ENCODE data around the gene SPATS2.
"Not testable (repeated sequence)": the region's sequence is repeated elsewhere in the genome, so short reads cannot be mapped to it uniquely, and the experiment has no call there.

Gene SPATS2

DNA sequence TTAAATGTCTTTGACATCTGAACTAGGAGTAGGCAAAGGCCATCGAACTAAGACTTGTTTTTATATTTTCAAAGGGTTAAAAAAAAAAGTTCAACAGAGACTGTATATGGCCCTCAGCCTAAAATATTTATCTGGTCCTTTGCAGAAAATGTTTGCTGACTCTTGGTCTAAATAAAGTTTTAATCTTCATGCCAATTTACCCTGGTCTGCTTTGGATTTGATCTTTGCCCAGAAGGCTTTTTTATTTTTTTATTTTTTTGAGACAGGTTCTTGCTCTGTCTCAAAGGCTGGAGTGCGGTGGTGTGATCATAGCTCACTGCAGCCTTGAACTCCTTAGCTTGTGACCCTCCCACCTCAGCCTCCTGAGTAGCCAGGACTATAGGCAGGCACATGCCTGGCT is 47.1 kb downstream of the SPATS2 start:
- DNase-seq = no peak

DNA sequence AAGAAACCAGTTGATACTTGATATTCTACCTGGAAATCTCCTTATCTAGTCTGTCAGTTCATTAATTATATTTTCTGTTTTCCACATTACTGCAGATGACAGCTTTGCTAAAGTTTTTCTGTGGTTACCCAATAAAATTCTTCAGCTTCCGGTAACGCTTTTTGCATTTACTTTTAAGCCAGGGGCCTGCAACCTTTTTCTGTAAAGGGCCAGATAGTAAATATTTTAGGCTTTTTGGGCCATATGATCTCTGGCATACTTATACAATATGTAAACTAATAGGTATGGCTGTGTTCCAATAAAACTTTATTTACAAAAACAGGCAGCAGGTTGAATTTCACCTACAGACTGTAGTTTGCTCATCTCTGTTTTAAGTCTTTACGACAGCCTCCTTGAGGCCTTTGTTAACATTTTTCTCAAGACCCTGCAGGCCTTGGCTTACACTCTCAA is 48.3 kb downstream of the SPATS2 start:
- DNase-seq = no peak

DNA sequence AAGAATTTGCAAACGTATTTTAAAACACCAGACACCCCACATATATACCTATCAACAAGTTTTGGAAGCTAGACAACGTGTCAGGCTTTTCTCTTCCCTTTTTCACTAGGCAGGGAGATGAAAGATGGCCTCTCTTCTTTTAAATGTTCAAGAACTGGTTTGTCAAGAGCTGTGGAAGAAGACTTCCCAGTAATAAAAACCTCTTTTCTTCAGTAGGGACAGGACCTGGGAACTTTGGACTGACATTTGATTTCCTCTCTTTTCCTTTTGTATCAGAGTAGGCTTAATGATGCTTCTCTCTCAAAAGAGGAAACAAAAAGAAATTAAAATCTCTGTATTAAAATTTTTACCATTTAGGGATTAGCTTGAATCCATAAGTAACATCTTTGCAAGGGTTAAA is 49.6 kb downstream of the SPATS2 start:
- no peak for DNase-seq

DNA sequence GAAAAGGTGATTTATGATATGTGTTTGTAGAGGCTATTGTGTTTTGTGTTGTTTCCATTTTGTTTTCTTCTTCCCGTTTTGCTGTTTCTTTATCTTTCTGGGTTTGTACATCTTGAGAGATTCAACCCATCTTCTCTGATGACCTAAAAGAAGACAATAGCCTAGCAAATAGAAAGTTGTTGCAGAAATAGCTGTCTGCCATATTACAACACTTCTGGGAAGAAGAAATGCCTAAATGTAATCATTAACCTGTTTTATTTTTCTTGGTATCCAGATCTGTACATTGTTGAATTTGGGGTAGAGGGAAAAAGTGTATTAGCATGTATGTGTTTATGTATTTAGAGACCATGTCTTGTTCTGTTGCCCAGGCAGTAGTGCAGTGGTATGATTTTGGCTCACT is 50.3 kb downstream of the SPATS2 start:
- DNase-seq = no peak

DNA sequence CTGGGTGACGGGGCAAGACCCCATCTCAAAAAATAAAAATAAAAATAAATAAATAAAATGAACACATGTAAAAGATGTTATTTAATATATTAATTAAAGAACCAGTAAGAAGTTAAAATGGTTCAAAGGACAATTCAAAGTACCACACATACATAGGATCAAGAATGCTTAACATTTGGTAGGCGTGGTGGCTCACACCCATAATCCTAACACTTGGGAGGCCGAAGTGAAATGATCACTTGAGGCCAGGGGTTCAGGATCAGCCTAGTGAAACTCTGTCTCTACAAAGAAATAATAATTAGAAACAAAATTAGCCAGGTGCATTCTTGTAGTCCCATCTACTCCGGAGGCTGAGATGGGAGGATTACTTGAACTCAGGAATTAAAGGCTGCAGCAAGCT is 53.3 kb downstream of the SPATS2 start:
- no peak for DNase-seq

DNA sequence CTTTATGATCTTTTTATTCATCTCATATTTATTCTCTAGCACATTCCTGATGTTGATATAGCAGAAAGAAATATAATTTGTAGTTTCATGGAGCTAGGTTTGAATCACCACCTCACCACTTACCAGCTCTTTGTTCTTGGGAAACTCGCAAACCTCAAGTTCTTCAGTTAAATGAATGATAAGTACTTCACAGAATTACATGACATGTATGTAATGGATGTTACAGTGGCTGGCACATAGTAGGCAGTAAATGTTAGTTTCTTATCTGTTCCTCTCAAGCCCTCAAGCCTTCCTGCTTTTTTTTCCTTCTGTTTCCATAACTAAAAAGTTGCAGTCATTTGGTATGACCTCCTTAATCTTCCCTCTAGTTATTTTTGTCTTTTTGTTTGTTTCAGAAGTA is 54.9 kb downstream of the SPATS2 start:
- DNase-seq = no peak

DNA sequence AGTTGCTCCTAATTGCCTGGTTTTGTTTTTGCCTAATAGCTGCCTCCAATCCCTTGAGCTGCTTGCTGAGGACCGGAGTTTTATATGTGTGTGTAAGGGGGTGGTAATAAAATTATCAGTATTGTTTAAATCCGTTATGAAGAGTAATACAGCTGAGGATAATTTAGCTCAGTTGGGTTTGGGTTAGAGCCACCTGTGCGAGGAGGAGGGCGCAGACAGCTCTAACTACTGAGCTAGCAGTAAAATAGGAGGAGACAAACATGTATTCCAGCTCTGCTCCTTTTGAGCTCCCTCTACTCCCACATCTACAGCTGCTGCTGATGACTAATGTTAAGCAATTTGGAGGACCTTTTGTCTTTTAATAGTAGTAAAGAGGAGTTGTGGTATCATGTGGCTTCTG is 61.5 kb downstream of the SPATS2 start:
- no peak for DNase-seq

DNA sequence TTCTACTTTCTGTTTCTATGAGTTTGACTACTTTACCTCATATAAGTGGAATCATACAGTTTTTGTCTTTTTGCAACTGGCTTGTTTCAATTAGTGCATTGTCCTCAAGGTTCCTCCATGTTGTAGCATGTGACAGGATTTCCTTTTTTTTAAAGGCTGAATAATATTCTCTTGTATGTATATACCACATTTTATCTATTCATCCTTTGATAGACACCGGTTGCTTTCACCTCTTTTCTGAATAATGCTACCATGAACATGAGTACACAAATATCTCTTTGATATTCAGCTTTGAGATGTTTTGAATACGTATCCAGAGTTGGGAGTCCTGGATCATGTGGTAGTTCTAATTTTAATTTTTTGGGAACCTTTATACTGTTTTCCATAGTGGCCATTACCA is 65.4 kb downstream of the SPATS2 start:
- no peak for DNase-seq

DNA sequence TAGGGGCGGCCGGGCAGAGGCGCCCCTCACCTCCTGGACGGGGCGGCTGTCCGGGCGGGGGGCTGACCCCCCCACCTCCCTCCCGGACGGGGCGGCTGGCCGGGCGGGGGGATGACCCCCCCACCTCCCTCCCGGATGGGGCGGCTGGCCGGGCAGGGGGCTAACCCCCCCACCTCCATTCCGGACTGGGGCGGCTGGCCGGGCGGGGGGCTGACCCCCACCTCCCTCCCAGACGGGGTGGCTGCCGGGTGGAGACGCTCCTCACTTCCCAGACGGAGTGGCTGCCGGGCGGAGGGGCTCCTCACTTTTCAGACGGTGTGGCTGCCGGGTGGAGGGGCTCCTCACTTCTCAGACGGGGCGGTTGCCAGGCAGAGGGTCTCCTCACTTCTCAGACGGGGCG is 69.5 kb downstream of the SPATS2 start:
- DNase-seq = not testable (repeated sequence)

DNA sequence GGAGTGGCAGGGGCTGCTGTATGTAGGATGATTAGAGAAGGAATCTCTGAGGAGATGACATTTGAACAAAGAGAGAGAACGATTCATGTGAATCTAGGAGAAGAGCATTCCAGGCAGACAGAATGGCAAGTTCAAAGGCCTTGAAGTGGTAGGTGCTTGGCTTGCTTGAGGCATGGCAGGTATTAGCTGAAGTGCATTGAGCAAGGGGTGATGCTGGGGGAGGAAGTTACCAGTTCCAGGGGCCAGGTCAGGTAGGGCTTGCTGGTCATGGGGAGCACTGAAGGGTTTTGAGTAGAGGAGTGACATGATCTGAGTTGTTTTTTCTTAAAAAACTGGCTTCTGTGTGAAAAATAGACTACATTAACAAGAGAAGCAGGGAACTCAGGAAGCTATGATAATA is 71.8 kb downstream of the SPATS2 start:
- DNase-seq = no peak

DNA sequence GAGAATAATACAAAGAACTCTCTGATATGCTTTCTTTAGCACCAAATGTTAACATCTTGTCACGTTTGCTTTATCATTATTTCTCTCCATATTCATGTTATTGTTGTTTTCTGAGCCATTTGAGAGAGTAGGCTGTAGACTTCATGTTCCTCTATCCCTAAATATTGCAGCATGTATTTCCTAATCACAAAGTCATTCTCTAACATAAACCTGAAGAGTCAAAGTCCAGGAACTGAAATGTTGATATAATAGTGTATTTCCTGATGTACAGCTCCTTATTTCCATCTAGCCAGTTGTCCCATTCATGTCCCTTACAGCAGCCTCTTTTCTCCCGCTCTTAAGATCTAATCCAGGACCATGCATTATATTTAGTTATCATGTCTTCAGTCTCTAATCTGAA is 72.8 kb downstream of the SPATS2 start:
- DNase-seq = no peak

DNA sequence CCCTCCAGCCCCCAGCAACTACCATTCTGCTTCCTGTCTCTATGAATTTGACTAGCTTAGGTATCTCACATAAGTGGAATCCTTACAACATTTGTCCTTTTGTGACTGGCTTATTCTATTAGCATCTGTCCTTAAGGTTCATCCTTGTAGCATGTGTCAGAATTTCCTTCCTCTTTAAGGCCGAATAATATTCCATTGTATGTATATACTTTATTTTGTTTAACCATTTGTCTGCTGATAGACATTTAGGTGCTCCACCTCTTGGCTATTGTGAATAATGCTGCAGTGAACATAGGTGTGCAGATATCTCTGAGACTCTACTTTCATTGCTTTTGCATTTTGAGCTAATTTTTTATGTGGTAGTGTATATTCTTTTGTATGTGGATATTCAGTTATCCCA is 75.7 kb downstream of the SPATS2 start:
- no peak for DNase-seq

DNA sequence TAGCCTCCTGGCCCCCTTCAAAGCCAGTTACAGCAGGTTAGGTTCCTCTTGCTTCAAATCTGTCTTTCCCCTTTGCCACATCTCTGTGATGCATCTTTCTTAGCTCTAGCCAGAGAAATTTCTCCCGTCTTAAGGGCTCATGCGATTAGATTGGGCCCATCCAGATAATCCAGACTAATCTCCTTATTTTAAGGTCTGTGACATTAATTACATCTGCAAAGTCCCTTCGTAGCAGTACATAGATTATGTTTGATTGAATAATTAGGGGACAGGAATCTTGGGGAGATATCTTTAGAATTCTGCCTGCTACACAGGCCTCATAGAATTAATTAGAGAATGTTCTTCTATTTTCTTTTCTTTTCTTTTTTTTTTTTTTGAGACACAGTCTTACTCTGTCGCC is 79.3 kb downstream of the SPATS2 start:
- DNase-seq = no peak

DNA sequence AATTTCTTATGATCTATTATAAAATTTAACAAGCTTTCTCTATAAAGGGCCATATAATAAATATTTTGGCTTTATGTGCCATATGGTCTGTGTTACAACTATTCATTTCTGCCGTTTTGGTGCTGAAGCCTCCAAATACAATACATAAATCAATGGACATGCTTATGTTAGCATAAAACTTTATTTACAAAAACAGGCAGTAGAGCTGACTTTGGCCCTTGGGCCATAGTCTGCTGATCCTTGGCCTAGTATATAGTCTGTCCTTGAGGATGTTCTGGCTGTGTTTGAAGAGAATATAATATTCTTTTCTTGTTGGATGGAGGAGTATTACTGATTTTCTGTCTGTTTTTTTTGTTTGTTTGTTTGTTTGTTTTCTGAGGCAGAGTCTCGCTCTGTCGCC is 81.6 kb downstream of the SPATS2 start:
- no peak for DNase-seq

DNA sequence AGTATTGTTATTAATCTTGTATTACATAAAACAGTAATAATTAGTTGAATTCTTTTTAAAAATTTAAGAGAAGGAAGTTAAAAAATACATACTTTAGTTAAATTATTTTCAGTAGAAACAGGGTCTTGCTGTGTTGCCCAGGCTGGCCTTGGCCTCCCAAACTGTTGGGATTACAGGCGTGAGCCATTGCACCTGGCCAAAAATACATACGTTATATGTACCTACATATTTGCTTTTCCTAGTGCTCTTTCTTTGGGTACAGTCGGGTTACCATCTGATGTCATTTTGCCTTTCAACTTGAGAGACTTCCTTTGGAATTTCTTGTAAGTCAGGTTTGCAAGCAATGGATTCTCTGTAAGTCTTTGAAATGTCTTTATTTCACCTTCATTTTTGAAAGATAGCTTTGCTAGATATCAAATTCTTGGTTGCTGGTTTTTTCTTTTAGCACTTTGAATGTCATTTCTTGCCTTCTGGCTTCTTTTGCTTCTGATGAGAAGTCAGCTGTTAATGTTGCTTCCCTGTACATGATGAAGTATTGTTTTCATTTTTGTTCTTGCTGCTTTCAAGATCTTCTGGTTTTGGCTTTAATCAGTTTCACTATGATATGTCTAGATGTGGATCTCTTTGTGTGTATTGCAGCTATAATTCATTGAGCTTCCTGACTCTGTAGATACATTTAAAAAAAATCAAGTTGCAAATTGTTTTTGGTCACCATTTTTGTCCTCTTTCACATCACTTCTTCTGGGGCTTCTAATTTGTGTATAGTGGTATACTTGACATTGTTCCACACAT is 84.4 kb downstream of the SPATS2 start:
- DNase-seq = no peak

DNA sequence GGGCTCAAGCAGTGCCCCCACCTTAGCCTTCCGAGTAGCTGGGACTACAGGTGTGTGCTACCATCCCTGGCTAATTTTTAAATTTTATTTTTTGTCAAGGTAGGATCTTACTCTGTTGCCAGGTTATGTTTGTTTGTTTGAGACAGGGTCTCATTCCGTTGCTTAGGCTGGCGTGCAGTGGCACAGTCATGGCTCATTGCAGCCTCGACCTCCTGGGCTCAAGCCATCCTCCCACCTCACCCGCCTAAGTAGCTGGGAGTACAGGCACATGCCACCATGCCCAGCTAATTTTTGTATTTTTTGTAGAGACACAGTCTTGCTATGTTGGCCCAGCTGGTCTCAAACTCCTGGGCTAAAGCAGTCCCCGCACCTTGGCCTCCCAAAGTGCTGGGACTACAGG is 88.2 kb downstream of the SPATS2 start:
- DNase-seq = no peak

DNA sequence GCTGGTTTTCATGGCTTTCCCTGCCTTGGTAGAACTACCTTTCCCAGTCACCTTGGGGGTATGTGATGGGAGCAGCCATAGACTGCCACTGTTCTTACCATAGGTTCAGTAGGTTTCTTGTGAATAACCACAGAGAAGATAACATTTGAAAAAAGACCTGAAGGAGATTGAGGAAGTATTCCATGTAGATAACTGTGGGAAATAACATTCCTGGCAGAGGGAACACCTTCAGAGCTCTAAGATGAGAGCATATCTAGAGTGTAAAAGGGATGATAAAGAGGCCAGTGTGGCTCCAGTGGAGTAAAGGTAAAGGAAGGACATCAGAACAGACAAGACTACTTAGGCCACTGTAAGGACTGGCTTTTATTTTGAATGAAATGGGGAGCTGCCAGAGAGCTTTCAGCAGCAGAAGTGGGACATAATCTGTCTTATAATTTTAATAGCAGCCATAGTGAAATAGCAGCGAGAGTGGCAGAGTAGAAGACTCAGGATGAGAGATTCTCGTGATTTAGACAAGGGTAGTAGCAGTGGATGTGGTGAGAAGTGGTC is 88.9 kb downstream of the SPATS2 start:
- no peak for DNase-seq

DNA sequence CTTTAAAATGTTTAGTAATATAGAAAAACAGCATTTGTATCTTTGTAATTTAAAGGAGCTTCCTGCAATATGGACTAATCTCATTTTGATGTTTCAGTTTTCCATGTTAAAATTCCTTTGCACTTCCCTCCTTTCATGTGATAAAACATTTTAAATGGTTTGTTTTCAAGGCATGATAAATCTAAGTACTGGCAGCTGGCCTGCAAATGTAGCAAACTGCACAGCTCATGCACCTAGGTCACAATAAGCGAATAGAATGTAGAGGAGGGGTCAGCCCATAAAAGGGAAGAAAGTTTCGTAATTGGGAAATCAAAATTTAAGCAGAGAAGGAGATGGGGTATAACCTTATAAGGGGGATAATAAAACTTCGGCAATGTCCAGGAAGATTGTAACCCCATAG is 91.6 kb downstream of the SPATS2 start:
- no peak for DNase-seq

DNA sequence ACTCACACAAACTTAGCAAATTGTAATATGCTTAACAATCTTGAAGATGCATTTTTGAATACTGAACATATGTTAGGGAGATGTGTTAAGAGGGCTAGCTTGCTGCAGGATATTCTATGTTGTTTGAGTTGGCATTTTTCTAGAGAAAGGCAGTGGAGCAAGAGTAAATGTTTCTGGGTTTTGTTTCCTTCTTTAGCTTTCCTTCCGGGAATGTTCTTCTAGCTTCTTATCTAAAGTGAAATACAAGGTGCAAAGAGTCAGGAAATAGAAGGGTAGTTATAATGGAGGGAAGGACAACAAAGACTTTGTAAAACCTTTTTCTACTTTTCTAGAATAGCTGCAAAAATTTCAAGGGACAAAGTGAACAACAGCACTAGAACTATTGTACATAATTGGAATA is 94.0 kb downstream of the SPATS2 start:
- no peak for DNase-seq

DNA sequence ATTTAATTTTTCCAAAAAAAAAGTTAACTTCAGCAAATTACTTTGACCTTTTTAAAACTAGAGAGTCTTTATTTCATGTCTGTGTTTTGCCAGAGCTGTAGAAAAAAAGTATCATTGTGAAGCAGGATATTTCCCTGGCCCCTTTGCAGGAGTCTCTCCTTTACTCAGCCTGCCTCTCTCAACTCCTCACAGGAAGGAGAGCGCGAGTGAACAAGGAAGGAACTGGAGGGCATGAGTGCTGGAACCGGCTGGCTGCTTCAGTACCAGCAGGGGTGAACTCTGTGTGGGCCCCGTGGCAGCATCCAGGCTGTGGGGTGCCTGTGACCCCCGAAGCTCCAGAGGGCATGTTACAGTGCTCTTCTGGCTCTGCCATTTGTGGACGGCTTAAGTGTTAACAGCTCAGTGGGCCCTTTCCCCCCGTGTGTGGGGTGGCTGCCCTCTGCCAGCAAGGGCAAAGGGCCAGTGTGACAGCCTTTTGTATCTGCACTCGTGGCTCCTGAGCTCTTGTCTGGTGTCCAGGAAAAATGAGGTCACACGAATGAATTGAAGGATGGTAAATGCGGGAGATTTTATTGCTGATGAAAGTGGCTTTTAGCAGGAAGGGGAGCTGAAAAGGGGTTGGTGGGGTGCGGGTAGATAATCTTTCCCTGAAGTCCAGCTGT is 95.0 kb downstream of the SPATS2 start:
- no peak for DNase-seq

DNA sequence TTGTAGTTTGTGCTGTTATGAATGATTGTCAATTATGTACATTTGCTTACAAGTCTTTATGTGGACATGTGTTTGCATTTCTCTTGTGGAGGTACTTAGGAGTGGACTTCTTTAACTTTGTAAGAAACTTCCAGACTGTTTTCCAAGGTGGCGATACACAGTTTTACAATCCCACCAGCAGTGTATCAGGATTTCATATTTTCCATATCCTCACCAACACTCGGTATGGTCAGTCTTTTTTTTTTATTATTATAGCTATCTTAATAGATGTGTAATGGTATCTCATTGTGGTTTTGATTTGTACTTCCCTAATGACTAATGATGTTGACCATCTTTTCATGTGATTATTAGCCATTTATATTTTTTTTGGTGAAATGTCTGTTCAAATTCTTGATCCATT is 97.9 kb downstream of the SPATS2 start:
- no peak for DNase-seq

DNA sequence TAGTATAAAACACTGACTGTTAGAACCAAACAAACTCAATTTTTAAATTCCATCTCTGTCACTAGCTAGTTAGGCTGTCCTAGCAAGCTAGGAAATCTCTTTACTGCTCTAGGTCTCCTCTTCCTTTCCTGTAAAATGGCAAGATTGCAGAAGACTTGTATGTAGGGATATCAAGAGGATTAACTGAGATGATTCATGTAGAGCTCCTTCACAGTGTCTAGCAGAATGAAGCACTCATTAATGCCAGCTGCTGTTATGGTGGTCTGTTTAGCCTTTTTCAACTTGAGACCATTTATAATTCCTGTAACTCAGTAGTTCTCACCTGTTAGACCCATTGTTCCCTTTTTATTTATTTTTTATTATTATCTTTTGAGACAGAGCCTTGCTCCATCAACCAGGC is 103.7 kb downstream of the SPATS2 start:
- no peak for DNase-seq

DNA sequence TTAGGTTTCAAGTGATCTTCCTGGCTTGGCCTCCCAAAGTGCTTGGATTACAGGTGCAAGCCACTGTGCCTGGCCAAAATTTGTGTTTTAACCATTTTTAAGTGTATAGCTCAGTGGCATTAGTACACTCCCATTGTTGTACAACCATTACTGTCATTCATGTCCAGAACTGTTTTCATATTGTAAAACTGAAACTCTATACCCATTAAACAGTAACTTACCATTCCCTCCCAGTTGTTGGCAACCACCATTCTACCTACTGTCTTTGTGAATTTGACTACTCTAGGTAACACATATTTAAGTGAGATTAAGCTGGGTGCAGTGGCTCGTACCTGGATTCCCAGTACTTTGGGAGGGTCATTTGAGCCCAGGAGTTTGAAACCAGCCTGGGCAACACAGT is 104.3 kb downstream of the SPATS2 start:
- no peak for DNase-seq

DNA sequence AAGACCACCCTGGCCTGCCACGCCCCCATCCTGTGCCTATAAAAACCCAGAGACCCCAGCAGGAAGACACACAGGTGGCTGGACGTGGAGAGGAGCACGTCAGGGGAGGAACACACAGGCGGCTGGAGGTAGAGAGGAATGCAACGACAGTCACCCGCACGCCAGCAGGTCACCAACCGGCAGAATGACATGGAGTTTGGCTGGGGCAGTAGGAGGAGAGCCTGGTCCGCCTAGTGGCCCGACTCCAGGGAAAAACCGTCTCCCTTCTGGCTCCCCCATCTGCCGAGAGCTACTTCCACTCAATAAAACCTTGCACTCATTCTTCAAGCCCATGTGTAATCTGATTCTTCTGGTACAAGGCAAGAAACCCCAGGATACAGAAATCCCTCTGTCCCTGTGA is 108.8 kb downstream of the SPATS2 start:
- no peak for DNase-seq
